Mammary epithelial cell (primary cell): ENCODE results near the gene ITIH2.

ENCODE experiments used
- CTCF ChIP-seq, 2 donors: IDR thresholded peaks in 1 of 2; conservative IDR thresholded peaks in 1 of 2; 2 replicates each; pipeline ENCODE4 v1.5.1; 2011 to 2012; ENCODE audit warnings: inconsistent platforms in 2 of 2, low read length in 2 of 2, mild to moderate bottlenecking in 2 of 2, control low read depth in 1 of 2, low read depth in 1 of 2; ENCODE audit not compliant: insufficient read depth in 1 of 2; ENCODE audit errors: extremely low read depth in 1 of 2
- EZH2 ChIP-seq: IDR thresholded peaks from 2 replicates; pipeline ENCODE4 v1.6.1; 2012; ENCODE audit warnings: low read length, inconsistent platforms, borderline replicate concordance

GRCh38 chr10:7662522-7662921 is 40.6 kb upstream of the ITIH2 start:
- TF ChIP-seq CTCF (conservative IDR thresholded peaks at IDR 0.05 in 1 of 2, IDR thresholded peaks at IDR 0.05 in 1 of 2; ENCODE audit: extremely low read depth in 1 of 2, insufficient read depth in 1 of 2, low read depth in 1 of 2, low read length in 2 of 2) (no peak), EZH2 (no peak)
